GM12891 (cell line): ENCODE data around the gene MAP3K13.
"Not testable (repeated sequence)": the region's sequence is repeated elsewhere in the genome, so short reads cannot be mapped to it uniquely, and the experiment has no call there.

ENCODE experiments used
- DNase-seq: peaks from one replicate; pipeline ENCODE4 v3.0.0; 2011; ENCODE audit warnings: low spot score; ENCODE audit not compliant: insufficient read length
- FAIRE-seq: peaks from 2 replicates; lab custom pipeline; 2011; peaks lifted over from hg19 to GRCh38; lab: Jason Lieb, UNC
- PAX5 ChIP-seq: IDR thresholded peaks from 2 replicates; pipeline ENCODE4 v1.6.1; 2011; ENCODE audit warnings: low read length, moderate library complexity, mild to moderate bottlenecking; ENCODE audit not compliant: insufficient read depth, severe bottlenecking
- POLR2A ChIP-seq: IDR thresholded peaks from 2 replicates; pipeline ENCODE4 v1.6.1; 2011; ENCODE audit warnings: low read depth, low read length, control low read depth
- POLR2AphosphoS5 ChIP-seq: IDR thresholded peaks from 2 replicates; pipeline ENCODE4 v1.6.1; 2011; ENCODE audit warnings: low read depth, low read length, control low read depth
- POU2F2 ChIP-seq: IDR thresholded peaks from 2 replicates; pipeline ENCODE4 v1.6.1; 2011; ENCODE audit warnings: low read depth, mild to moderate bottlenecking, control low read depth, low read length, moderate library complexity
- SPI1 ChIP-seq: IDR thresholded peaks from 2 replicates; pipeline ENCODE4 v1.6.1; 2011; ENCODE audit warnings: low read depth, low read length, control low read depth
- TAF1 ChIP-seq: IDR thresholded peaks from 2 replicates; pipeline ENCODE4 v1.6.1; 2011; ENCODE audit warnings: low read depth, low read length, control low read depth

Gene MAP3K13

GRCh38 chr3:185469542-185469941 is 106.6 kb downstream of the MAP3K13 start:
- FAIRE-seq (no peak), DNase-seq (no peak)
- TF ChIP-seq POU2F2 (no peak), POLR2AphosphoS5 (no peak), TAF1 (no peak), SPI1 (no peak), PAX5 (no peak), POLR2A (no peak)

DNA sequence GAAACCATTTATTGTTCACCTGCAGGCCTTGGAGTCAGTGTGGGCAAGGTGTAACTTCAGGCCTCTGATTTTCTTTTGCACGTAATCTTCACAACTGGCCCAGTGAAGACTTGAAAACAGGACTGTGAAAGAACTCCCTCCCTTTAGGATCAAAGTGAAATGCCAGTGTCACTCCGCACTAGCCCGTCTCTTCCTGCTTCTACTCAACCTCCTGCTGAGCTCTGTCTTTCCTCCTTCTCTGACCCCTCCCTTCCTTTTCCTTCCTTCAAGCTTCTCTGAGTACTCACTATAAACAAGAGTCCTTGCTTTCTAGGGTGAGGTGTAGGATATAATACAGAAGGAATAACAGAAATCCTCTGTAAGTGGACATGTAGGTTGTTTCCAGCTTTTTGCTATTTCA is 107.4 kb downstream of the MAP3K13 start:
- DNase-seq (no peak), FAIRE-seq (no peak)
- no peak for TF ChIP-seq TAF1

GRCh38 chr3:185473290-185473815 is 110.4 kb downstream of the MAP3K13 start:
- FAIRE-seq (no peak), DNase-seq (no peak)
- TF ChIP-seq TAF1, result no peak
- TF ChIP-seq POLR2AphosphoS5, result no peak
- TF ChIP-seq POLR2A, result no peak
- no peak for TF ChIP-seq PAX5
- no peak for TF ChIP-seq SPI1
- TF ChIP-seq POU2F2, result no peak

DNA sequence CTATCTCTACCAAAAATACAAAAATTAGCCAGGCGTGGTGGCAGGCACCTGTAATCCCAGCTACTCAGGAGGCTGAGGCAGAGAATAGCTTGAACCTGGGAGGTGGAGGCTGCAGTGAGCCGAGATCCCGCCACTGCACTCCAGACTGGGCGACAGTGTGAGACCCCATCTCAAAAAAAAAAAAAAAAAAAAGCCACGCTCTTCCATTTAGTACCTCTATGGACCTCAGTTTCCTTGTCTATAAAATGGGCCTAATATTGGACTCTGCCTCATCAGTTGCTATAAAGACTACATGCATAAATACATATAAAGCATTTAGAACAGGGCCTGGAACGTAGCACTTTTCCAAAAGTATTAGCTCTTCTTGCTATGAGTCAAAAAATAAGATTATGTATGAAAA is 112.0 kb downstream of the MAP3K13 start:
- DNase-seq, FAIRE-seq: not testable (repeated sequence)

DNA sequence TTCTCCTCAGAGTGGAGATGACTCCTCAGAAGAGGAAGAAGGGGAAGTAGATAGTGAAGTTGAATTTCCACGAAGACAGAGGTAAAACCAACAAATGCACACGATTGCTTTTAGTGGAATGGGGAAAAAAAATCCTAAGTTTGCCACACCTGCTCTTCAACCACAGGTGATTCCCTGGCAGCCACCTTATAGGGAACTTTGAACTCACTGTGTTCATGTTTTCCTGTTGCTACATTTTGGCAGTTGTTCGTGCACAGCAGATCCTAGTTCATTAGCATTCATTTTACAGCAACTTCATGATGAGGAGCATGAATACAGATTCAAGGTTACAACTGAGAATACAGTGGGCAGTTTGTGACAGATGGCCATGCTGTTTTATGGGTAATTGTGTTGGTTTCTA is 114.4 kb downstream of the MAP3K13 start:
- DNase-seq, result no peak
- no peak for FAIRE-seq
- TF ChIP-seq PAX5, result no peak

- TF ChIP-seq POLR2AphosphoS5, result no peak
- no peak for TF ChIP-seq POU2F2
- 0 out of 2 replicates have a peak, but pooled peaks have one; percentile 5 for TF ChIP-seq SPI1
- TF ChIP-seq POLR2A, result no peak
- TF ChIP-seq TAF1, result no peak
- TF ChIP-seq PAX5, result no peak
- FAIRE-seq (no peak), DNase-seq (no peak)
Observed at GRCh38 chr3:185479373-185479945, 116.5 kb downstream of the MAP3K13 start.

DNA sequence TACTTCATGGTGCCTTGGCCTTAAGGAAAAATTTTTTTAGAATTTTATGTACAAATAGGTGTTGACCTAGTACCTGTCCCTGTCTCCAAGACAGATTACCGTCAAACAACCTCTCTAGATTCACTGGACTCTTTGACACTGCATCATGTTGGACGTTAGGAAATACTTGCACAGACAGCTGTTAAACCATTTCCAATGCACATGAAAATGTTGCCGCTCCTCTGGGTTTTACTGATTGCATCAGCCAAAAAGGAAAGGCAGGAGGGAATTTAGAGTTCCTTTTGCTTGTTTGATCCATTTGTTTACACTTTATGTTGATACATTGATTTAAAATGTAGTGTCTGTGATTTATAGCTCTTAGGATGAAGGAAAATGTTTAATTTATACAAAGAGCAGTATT is 121.4 kb downstream of the MAP3K13 start:
- FAIRE-seq, result no peak
- DNase-seq, result no peak
- TF ChIP-seq PAX5 (no peak), POU2F2 (no peak), POLR2A (no peak), POLR2AphosphoS5 (no peak), TAF1 (no peak), SPI1 (no peak)

DNA sequence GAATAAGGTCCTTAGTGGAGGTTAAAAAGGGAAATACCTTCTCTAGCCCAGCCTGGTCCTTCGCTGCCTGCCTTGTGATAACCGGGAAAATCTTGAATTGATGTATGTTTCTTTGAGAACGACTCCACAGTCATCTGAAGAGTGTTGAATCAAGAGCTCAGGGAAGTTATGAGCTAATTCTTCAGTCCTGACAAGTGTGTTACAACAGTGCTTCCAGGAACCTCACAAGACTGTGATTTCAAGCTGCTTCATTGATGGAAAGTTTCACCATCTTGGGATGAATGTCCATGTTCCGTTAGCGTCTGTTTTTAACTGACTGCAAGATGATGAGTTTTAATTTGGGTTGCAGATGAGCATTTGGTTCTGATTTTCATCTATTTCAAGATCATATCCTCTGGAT is 123.5 kb downstream of the MAP3K13 start:
- TF ChIP-seq POU2F2 (no peak), POLR2A (no peak), SPI1 (no peak), PAX5 (no peak)
- FAIRE-seq (no peak), DNase-seq (no peak)

GRCh38 chr3:185488465-185488864 is 125.5 kb downstream of the MAP3K13 start:
- TF ChIP-seq SPI1 (no peak), PAX5 (no peak), POU2F2 (no peak), POLR2A (no peak), TAF1 (no peak), POLR2AphosphoS5 (no peak; the same call in 1 of the 2 replicates)
- DNase-seq, result no peak
- FAIRE-seq, result no peak

DNA sequence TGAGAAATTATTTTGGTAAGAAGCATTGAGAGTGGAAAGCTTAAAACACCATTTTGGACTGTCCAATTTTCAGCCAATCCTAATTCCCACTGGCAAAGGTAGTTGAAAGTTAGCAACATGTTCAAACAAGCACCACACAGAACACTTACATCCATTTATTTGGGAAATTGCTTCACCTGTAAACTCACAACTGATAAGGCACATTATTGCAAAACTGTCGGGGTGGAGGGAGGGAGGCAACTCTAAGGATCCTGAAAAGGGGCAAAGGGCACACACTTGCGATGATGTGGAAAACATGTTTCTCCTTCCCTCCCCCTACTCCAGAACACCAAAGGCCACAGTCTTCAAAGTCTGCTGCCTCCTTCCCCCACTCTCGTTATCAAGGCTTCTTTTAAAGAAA is 126.5 kb downstream of the MAP3K13 start:
- no peak for FAIRE-seq
- TF ChIP-seq POLR2AphosphoS5, result no peak
- peak; percentile 36; the same call in 1 of the 2 replicates for TF ChIP-seq POLR2A
- no peak for DNase-seq

DNA sequence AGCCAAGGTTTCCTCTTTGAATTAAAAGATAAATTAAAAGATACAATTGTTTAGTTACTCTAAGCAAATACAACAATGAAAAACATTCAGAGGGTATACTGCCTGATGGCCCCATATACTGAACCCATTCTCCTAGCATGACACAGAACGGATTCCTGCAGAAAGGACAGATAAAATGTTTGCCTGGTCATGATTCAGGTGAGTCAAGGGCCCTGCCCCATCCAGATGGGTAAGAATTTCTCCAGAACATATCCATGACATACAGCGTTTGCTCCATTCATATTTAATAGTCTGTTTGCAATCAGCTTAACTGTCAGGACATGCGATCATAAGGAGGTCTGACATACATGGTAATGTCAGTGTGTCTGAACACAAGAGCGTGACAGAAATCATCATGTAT is 127.3 kb downstream of the MAP3K13 start:
- DNase-seq (no peak), FAIRE-seq (no peak)
- TF ChIP-seq POU2F2 (no peak), TAF1 (no peak), PAX5 (no peak), POLR2A (no peak), SPI1 (no peak), POLR2AphosphoS5 (no peak)
